ENCODE data around the gene CDK6.

DNA sequence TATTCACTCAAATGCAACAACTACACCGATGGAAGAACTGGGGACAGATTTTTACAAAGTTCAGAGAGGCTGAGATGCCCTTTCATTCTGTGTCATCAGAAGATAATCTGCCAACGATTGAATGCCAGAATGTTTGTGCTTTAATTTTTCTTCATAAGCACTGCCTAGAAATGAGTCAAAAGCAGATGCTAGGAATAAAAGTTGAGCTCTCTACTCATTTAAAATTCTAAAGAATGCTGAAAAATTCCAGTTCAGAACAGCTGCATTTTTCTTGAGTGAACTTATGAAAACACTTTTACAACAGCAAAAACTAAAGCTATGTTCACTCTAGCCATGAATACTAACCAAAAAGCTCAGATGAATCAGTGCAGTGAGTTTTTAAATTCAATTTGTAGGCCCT, 223.9 kb downstream of the CDK6 start:
- TF ChIP-seq CTCF (conservative IDR thresholded peaks at IDR 0.05 in 1 of 2, IDR thresholded peaks at IDR 0.05 in 1 of 2; ENCODE audit: extremely low read depth in 1 of 2, insufficient read depth in 1 of 2, low read depth in 1 of 2, low read length in 2 of 2) (no peak), EZH2 (IDR thresholded peaks at IDR 0.05; ENCODE audit: borderline replicate concordance, low read length) (no peak)

Data from mammary epithelial cell (primary cell).